ENCODE measurements around the gene CCDC7.
"Not testable (repeated sequence)": the region's sequence is repeated elsewhere in the genome, so short reads cannot be mapped to it uniquely, and the experiment has no call there.

Gene CCDC7

DNA sequence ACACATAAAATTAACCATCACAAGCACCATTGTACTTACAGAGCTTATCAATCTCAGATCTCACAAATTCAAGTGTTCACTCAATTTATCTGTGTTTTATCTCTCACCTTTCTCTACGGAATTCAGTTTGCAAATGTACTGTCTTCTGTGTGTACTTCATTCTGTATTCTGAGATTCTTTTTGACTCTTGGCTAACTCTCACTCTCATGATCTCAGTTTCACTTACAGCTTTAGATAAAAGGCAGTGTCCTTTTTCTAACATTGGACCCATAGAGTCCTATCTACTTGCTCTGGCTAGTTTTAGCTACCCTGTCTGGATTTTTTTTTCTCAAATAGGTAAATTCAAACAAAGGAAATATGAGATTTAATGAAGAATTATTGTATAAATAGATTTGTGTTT lies 176.0 kb downstream of the CCDC7 start:
- TF ChIP-seq, protein P1, sequence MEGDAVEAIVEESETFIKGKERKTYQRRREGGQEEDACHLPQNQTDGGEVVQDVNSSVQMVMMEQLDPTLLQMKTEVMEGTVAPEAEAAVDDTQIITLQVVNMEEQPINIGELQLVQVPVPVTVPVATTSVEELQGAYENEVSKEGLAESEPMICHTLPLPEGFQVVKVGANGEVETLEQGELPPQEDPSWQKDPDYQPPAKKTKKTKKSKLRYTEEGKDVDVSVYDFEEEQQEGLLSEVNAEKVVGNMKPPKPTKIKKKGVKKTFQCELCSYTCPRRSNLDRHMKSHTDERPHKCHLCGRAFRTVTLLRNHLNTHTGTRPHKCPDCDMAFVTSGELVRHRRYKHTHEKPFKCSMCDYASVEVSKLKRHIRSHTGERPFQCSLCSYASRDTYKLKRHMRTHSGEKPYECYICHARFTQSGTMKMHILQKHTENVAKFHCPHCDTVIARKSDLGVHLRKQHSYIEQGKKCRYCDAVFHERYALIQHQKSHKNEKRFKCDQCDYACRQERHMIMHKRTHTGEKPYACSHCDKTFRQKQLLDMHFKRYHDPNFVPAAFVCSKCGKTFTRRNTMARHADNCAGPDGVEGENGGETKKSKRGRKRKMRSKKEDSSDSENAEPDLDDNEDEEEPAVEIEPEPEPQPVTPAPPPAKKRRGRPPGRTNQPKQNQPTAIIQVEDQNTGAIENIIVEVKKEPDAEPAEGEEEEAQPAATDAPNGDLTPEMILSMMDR (IDR thresholded peaks at IDR 0.05; ENCODE audit: insufficient read depth, low read depth, low read length, missing control alignments): no peak
- no peak overlapping the region for H3K4me3 ChIP-seq (ENCODE audit: low read depth, low read length)
- DNase-seq (ENCODE audit: low read depth): no peak

DNA sequence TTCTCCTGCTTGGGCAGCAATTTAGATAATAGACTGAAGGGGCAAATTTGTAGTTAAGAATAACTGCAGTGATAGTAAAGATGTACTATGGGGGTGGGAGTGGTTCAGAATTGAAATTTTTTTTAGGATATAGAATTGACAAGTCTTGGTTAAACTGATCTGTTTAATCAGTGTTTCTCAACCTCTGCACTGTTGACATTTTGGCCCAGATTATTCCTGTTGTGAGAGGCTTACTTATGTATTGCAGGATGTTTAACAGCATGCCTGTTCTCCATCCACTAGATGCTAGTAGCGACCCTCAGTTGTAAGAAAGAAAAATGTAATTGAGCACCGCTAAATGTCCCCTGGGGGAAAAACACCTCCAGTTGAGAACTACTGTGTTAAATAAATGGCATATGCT lies 176.5 kb downstream of the CCDC7 start:
- H3K4me3 ChIP-seq (ENCODE audit: low read depth, low read length): no peak overlapping the region
- TF ChIP-seq, protein P1 (IDR thresholded peaks at IDR 0.05; ENCODE audit: insufficient read depth, low read depth, low read length, missing control alignments): no peak
- DNase-seq (ENCODE audit: low read depth): no peak

DNA sequence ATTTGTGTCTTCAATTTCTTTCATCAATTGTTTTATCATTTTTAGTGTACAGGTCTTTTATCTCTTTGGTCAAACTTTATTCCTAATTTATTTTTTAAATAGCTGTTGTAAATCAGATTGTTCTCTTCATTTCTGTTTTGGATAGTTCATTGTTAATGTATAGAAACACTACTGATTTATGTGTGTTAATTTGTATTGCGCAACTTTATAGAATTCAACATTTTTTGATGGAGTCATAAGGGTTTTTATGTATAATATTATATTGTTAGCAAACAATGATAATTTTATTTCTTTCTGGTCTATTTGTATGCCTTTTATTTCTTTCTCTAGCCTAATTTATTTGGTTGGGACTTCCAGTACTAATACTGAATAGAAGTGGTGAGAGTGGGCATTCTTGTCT lies 181.2 kb downstream of the CCDC7 start:
- H3K4me3 ChIP-seq (ENCODE audit: low read depth, low read length): no peak overlapping the region
- TF ChIP-seq, protein P1 (IDR thresholded peaks at IDR 0.05; ENCODE audit: insufficient read depth, low read depth, low read length, missing control alignments): no peak
- DNase-seq (ENCODE audit: low read depth): no peak

DNA sequence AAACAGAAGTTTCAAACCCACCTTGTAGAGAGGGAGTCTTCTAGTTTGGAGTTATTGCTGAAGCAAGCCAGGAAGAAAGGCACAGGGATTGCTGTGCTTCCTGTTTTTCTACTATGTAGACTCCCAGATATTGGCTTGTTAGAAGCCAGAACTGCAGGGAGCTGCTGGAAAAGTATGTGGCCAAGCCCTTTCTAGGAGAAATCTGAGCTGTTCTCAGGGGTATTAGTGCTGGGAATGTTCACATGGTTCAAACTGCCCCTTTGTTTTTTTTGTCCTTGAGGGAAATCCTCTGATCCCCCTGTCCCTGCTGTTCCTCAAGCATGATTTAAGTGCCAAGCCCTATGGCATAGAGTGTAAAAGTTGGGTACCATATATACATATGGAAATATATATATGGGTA lies 184.0 kb downstream of the CCDC7 start:
- no peak overlapping the region for H3K4me3 ChIP-seq (ENCODE audit: low read depth, low read length)
- no peak for DNase-seq (ENCODE audit: low read depth)
- TF ChIP-seq, protein P1 (IDR thresholded peaks at IDR 0.05; ENCODE audit: insufficient read depth, low read depth, low read length, missing control alignments): no peak

DNA sequence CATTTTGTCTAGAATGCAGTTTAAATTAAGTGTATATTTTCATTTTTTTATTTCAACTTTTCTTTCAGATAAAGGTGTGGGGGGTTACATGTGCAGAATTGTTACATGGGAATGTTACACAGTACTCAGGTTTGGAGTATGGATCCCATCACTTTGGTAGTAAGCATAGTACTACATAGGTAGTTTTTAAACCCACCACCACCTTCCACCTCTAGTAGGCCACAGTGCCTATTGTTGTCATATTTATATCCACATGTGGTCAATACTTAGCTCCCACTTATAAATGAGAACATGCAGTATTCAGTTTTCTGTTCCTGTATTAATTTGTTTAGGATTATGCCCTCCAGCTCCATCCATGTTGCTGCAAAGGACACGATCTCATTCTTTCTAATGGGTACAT lies 200.6 kb downstream of the CCDC7 start:
- no peak overlapping the region for H3K4me3 ChIP-seq (ENCODE audit: low read depth, low read length)
- TF ChIP-seq, protein P1 (IDR thresholded peaks at IDR 0.05; ENCODE audit: insufficient read depth, low read depth, low read length, missing control alignments): peak; percentile 3
- no peak for DNase-seq (ENCODE audit: low read depth)

DNA sequence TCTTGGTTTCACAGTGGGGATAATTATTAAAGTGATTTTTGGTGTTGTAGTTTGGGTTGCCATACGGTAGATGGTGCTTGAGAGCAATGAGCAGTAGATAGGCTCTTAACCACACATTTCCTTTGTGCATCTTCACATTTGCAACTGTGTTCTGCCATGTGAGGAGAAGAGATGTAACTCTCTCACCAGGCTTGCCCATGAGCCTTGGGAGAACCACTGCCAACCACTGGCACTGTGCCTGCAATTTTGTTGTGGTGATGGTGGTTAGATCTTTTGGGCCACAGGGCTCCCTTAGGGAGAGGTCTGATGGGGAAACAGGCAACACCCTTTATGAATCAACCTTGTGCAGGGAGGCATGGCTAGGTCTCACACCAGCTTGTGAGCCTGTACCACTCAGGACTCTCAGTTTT lies 204.3 kb downstream of the CCDC7 start:
- TF ChIP-seq, protein P1 (IDR thresholded peaks at IDR 0.05; ENCODE audit: insufficient read depth, low read depth, low read length, missing control alignments): peak; percentile 36
- peak; percentile 38 for DNase-seq (ENCODE audit: low read depth)
- no peak overlapping the region for H3K4me3 ChIP-seq (ENCODE audit: low read depth, low read length)

DNA sequence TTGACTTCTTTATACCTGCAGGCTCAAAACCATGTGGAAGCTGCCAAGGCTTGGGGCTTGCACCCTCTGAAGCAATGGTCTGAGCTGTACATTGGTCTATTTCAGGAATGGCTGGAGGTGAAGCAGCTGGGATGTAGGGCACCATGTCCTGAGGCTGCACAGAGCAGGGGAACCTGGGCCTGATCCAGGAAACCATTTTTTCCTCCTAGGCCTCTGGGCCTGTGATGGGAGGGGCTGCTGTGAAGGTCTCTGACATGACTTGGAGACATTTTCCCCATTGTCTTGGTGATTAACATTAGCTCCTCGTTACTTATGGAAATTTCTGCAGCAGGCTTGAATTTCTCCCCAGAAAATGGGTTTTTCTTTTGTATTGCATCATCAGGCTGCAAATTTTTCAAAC lies 211.5 kb downstream of the CCDC7 start:
- H3K4me3 ChIP-seq (ENCODE audit: low read depth, low read length): not testable (repeated sequence)

More for the DNA sequence above, 211.5 kb downstream of the CCDC7 start:
- DNase-seq (ENCODE audit: low read depth): not testable (repeated sequence)
